K562 (cell line): ENCODE data around the gene RAB31. TPM values are rescaled to one million over a fixed set of nuclear protein-coding genes. Genes with fewer than 3 reads are reported as not detected.

Experiments
- ATAC-seq: fragments of 200-7000 bp; cut with Tn5 transposase; 3 replicates; pipeline ENCODE4 v1.9.1; 2020; ENCODE audit warnings: moderate library complexity
- BruUV-seq: library from RNA; stranded (reverse); fragments of 400-500 nt; replicated peaks from 2 replicates; lab custom pipeline; 2021; lab: Mats Ljungman, UMichigan
- CTCF ChIA-PET: fragments of 300-600 bp; formaldehyde crosslinking; extraction: SDS; loops from one replicate; lab custom pipeline; 2021; ENCODE audit warnings: low intra/inter-chr PET ratio; lab: Yijun Ruan, JAX
- POLR2A ChIA-PET: fragments of 300-600, 350-650 bp; sonication (Branson Sonifier 250); formaldehyde crosslinking; extraction: SDS; loops from one replicate; lab custom pipeline; 2021; ENCODE audit warnings: antibody characterized with exemption, inconsistent platforms; lab: Yijun Ruan, JAX
- DNase-seq, 4 experiments: peaks; one replicate each; pipeline versions ENCODE4 v3.0.0 to v3.0.0-alpha.2; 2011 to 2018; ENCODE audit warnings: low spot score in 3 of 4, mixed read lengths in 3 of 4; ENCODE audit errors: extremely low read depth in 1 of 4
- FAIRE-seq: peaks from 2 replicates; lab custom pipeline; 2011; peaks lifted over from hg19 to GRCh38; lab: Jason Lieb, UNC
- H2AFZ ChIP-seq: 2 replicates; pipeline ENCODE4 v1.6.0; 2011; ENCODE audit warnings: low read depth, low read length, control low read depth, inconsistent platforms
- H3K27ac ChIP-seq: fragments of 200-600 bp; 3 replicates; pipeline ENCODE4 v1.8.0; 2011; ENCODE audit warnings: low read depth, mild to moderate bottlenecking, control low read depth, inconsistent platforms, low read length, moderate library complexity, mixed read lengths; ENCODE audit errors: extremely low read depth
- H3K27me3 ChIP-seq, 2 experiments: fragments of 300-600 bp in 1 of 2; 2 replicates in 1 of 2; 3 replicates in 1 of 2; pipeline versions ENCODE4 v1.6.0 to v1.8.0; 2011; ENCODE audit warnings: inconsistent platforms in 2 of 2, low read length in 2 of 2, mild to moderate bottlenecking in 1 of 2, mixed read lengths in 1 of 2, moderate library complexity in 1 of 2; ENCODE audit not compliant: control insufficient read depth in 2 of 2, insufficient read depth in 2 of 2
- H3K36me3 ChIP-seq: fragments of 300-600 bp; 3 replicates; pipeline ENCODE4 v1.8.0; 2011; ENCODE audit warnings: mild to moderate bottlenecking, low read length, inconsistent platforms; ENCODE audit not compliant: control insufficient read depth, insufficient read depth
- H3K4me1 ChIP-seq, 2 experiments: fragments of 200-600 bp in 1 of 2; replicated peaks in 1 of 2; 2 replicates in 1 of 2; 3 replicates in 1 of 2; pipeline versions ENCODE4 v1.5.1 to v1.8.0; 2011; ENCODE audit warnings: inconsistent platforms in 2 of 2, low read length in 2 of 2, mild to moderate bottlenecking in 1 of 2, mixed read lengths in 1 of 2, moderate library complexity in 1 of 2; ENCODE audit not compliant: control insufficient read depth in 2 of 2, insufficient read depth in 2 of 2
- H3K4me2 ChIP-seq: 2 replicates; pipeline ENCODE4 v1.6.1; 2011; ENCODE audit warnings: low read length, control low read depth, inconsistent platforms, mixed read lengths; ENCODE audit not compliant: insufficient read depth
- H3K4me3 ChIP-seq: fragments of 200-600 bp; sonication (generic), shearing (Covaris generic); 2 replicates; pipeline ENCODE4 v1.5.1; 2016; ENCODE audit warnings: control low read depth, inconsistent platforms
- H3K79me2 ChIP-seq: fragments of 200-600 bp; 3 replicates; pipeline ENCODE4 v1.8.0; 2011; ENCODE audit warnings: low read length, inconsistent platforms; ENCODE audit not compliant: control insufficient read depth, insufficient read depth
- H3K9ac ChIP-seq, 2 experiments: 2 replicates each; pipeline versions ENCODE4 v1.6.0 to v1.6.1; 2011; ENCODE audit warnings: low read depth in 2 of 2, low read length in 2 of 2, control low read depth in 1 of 2, inconsistent platforms in 1 of 2, mild to moderate bottlenecking in 1 of 2, mixed read lengths in 1 of 2; ENCODE audit not compliant: insufficient read depth in 1 of 2
- H3K9me1 ChIP-seq: one replicate; pipeline ENCODE4 v1.6.0; 2011; ENCODE audit warnings: inconsistent platforms, mild to moderate bottlenecking, low read length, moderate library complexity; ENCODE audit not compliant: control insufficient read depth, insufficient read depth
- H3K9me3 ChIP-seq: replicated peaks from 2 replicates; pipeline ENCODE4 v1.5.1; 2011; ENCODE audit warnings: low read depth, low read length, inconsistent platforms; ENCODE audit not compliant: control insufficient read depth, insufficient read depth
- H4K20me1 ChIP-seq: replicated peaks from 2 replicates; pipeline ENCODE4 v1.6.1; 2011; ENCODE audit warnings: low read length, inconsistent platforms, mixed read lengths; ENCODE audit not compliant: control insufficient read depth, insufficient read depth
- ARID3A ChIP-seq: IDR thresholded peaks from 2 replicates; pipeline ENCODE4 v1.6.1; 2012; ENCODE audit warnings: low read depth, low read length, improper control_type of control experiment, borderline replicate concordance
- ATF6 ChIP-seq: sonication (generic); formaldehyde crosslinking; IDR thresholded peaks from 2 replicates; pipeline ENCODE4 v1.4.0; 2020; ENCODE audit warnings: mild to moderate bottlenecking, missing genetic modification reagents
- CBX5 ChIP-seq: IDR thresholded peaks from 2 replicates; pipeline ENCODE4 v1.6.1; 2014; ENCODE audit warnings: low read depth, borderline replicate concordance
- ETS2 ChIP-seq: IDR thresholded peaks from 2 replicates; pipeline ENCODE4 v1.6.1; 2016; ENCODE audit warnings: borderline replicate concordance, missing genetic modification characterization, mild to moderate bottlenecking, moderate library complexity, missing compliant biosample characterization; ENCODE audit not compliant: poor library complexity, severe bottlenecking
- NR2C1 ChIP-seq, 2 experiments: fragments of 450-650 bp; IDR thresholded peaks; 2 replicates each; pipeline ENCODE4 v1.6.1; 2017; ENCODE audit warnings: mild to moderate bottlenecking in 2 of 2, antibody characterized with exemption in 1 of 2, inconsistent platforms in 1 of 2, missing compliant biosample characterization in 1 of 2, missing genetic modification characterization in 1 of 2
- NR4A1 ChIP-seq, 2 experiments: fragments of 250-450 bp in 1 of 2; fragments of 450-650 bp in 1 of 2; sonication (Bioruptor Pico) in 1 of 2; IDR thresholded peaks; 2 replicates each; pipeline versions ENCODE4 v1.4.0 to v1.6.1; 2016 to 2020; ENCODE audit warnings: mild to moderate bottlenecking in 2 of 2, missing compliant biosample characterization in 1 of 2, missing genetic modification characterization in 1 of 2, moderate library complexity in 1 of 2
- PHB2 ChIP-seq: fragments of 450-650 bp; IDR thresholded peaks from 2 replicates; pipeline ENCODE4 v1.6.1; 2017; ENCODE audit warnings: low read depth
- RBBP5 ChIP-seq: fragments of 200-600 bp; sonication (generic); IDR thresholded peaks from 2 replicates; pipeline ENCODE4 v1.6.1; 2012; ENCODE audit warnings: borderline replicate concordance, mild to moderate bottlenecking, low read length, control low read depth, inconsistent platforms; ENCODE audit not compliant: insufficient read depth, poor library complexity, severe bottlenecking
- STAG1 ChIP-seq: sonication (generic); formaldehyde crosslinking; IDR thresholded peaks from 2 replicates; pipeline ENCODE4 v1.5.0; 2020; ENCODE audit warnings: missing genetic modification reagents, borderline replicate concordance
- THRAP3 ChIP-seq: fragments of 450-650 bp; IDR thresholded peaks from 2 replicates; pipeline ENCODE4 v1.6.1; 2016; ENCODE audit warnings: mild to moderate bottlenecking, inconsistent platforms, borderline replicate concordance
- WGBS: fragments of 100-300 bp; shearing (Covaris generic); methylation state at CpG from one replicate; pipeline ENCODE4 v1.1.6; 2016; ENCODE audit warnings: low coverage, mixed read lengths; ENCODE audit not compliant: insufficient coverage; ENCODE audit errors: missing lambda C conversion rate; 5-methylcytosine and 5-hydroxymethylcytosine counted together
- in situ Hi-C: fragments of 300-500 bp; cut with MboI; formaldehyde crosslinking; loops from 4 replicates; pipeline ENCODE4 v1.15.0; 2018; ENCODE audit warnings: inconsistent platforms, mixed read lengths
- intact Hi-C: fragments of 100-400 bp; cut with micrococcal nuclease; formaldehyde crosslinking; loops from 2 replicates; pipeline ENCODE4 v1.14.2; 2022
- polyA plus RNA-seq, 8 experiments: library from polyadenylated mRNA; depleted of rRNA in 4 of 8; stranded (reverse) in 5 of 8; unstranded in 3 of 8; fragments of >200 nt; fragmentation: Nextera tagmentation in 2 of 8; fragmentation: Illumina TruSeq in 1 of 8; extraction: Ambion mirVana in 2 of 8; extraction: Trizol in 1 of 8; gene quantifications; 2 replicates each; pipeline versions ENCODE4 v1.2.1 to v1.2.3, GENCODE V29; 2011 to 2014; ENCODE audit warnings: inconsistent platforms in 1 of 8, missing spikeins in 1 of 8
- total RNA-seq, 7 experiments: library from RNA; depleted of rRNA in 6 of 7; stranded (reverse); fragments of >200 nt in 6 of 7; fragmentation: Illumina TruSeq in 2 of 7; extraction: Trizol in 2 of 7; gene quantifications; 2 replicates each; pipeline versions ENCODE4 v1.2.1 to v1.2.3, GENCODE V29; 2011 to 2021; ENCODE audit warnings: low replicate concordance in 1 of 7
- TF ChIP-seq, protein P1 (sequence below): fragments of 450-650 bp; IDR thresholded peaks from 2 replicates; pipeline ENCODE4 v1.6.1; 2014; ENCODE audit warnings: low read depth, mild to moderate bottlenecking, moderate library complexity, borderline replicate concordance

The RAB31 gene
- total and polyA plus RNA-seq, 9 of the 15 experiments (the other 6 are each of a cell fraction or from before 2014, with no cell fraction given): 20.7 to 70.4 (median 41.3) TPM

- TF ChIP-seq NR4A1 (CRISPR knock-in tag; IDR thresholded peaks at IDR 0.05): no peak
- TF ChIP-seq NR4A1 (tag; IDR thresholded peaks at IDR 0.05): 0 out of 2 replicates have a peak, but pooled peaks have one; percentile 31
- peak; percentile 14 for TF ChIP-seq RBBP5
- no peak for TF ChIP-seq NR2C1 (IDR thresholded peaks at IDR 0.05)
- peak; percentile 29; the same call in 1 of the 2 replicates for TF ChIP-seq NR2C1 (tag; IDR thresholded peaks at IDR 0.05)
Observed at GRCh38 chr18:9741793-9742523, 33.9 kb downstream of the RAB31 start (continued).

GRCh38 chr18:9742524-9743131, 34.5 kb downstream of the RAB31 start:
- Histone ChIP-seq H4K20me1 (no peaks in the 10 kb centered on the region), H3K4me2 (peak overlapping the region; percentile 65), H3K4me1 (peaks cover 25 to 26% of the 10 kb centered on the region in 2 experiments), H3K79me2 (peaks cover 31% of the 10 kb centered on the region), H3K27ac (peak overlapping the region; percentile 74), H3K4me3 (no peak overlapping the region), H3K9me1 (no peaks in the 10 kb centered on the region), H3K27me3 (no peaks in the 10 kb centered on the region), H3K9ac (peak overlapping the region; percentile 29 to 62; a peak in 3 of 4 replicates), H2AFZ (peak overlapping the region; percentile 80), H3K9me3 (no peaks in the 10 kb centered on the region), H3K36me3 (no peaks in the 10 kb centered on the region)
- no TSS peak for BruUV-seq
- DNase-seq: peak in 1 of 4 experiments; percentile 54
- POLR2A ChIA-PET: interaction anchor here (0.6 to 1.7 kb wide), 13 partner anchors 9 to 990 kb away, joined by 3 to 9 read pairs (median 3); partner anchors contain the start of gene VAPA
- 9% methylated on average over 8 of the region's 8 CpGs for WGBS
- FAIRE-seq: peak; percentile 49
- intact Hi-C loops (no loop called here), in situ Hi-C loops (no loop called here)
- CTCF ChIA-PET: no interaction called here
- ATAC-seq: peak; percentile 72
- TF ChIP-seq, protein P1, sequence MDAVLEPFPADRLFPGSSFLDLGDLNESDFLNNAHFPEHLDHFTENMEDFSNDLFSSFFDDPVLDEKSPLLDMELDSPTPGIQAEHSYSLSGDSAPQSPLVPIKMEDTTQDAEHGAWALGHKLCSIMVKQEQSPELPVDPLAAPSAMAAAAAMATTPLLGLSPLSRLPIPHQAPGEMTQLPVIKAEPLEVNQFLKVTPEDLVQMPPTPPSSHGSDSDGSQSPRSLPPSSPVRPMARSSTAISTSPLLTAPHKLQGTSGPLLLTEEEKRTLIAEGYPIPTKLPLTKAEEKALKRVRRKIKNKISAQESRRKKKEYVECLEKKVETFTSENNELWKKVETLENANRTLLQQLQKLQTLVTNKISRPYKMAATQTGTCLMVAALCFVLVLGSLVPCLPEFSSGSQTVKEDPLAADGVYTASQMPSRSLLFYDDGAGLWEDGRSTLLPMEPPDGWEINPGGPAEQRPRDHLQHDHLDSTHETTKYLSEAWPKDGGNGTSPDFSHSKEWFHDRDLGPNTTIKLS: no peak
- TF ChIP-seq ETS2 (tag) (no peak), PHB2 (no peak), STAG1 (CRISPR knock-in tag) (no peak), THRAP3 (no peak), ARID3A (no peak), CBX5 (no peak), ATF6 (CRISPR knock-in tag) (no peak)
